Fibroblast of skin of abdomen (primary cell): Measurements from ENCODE around the gene AFP.

Experiments used
- DNase-seq: peaks from one replicate; pipeline ENCODE4 v3.0.0-alpha.2; 2013

The AFP gene

DNA sequence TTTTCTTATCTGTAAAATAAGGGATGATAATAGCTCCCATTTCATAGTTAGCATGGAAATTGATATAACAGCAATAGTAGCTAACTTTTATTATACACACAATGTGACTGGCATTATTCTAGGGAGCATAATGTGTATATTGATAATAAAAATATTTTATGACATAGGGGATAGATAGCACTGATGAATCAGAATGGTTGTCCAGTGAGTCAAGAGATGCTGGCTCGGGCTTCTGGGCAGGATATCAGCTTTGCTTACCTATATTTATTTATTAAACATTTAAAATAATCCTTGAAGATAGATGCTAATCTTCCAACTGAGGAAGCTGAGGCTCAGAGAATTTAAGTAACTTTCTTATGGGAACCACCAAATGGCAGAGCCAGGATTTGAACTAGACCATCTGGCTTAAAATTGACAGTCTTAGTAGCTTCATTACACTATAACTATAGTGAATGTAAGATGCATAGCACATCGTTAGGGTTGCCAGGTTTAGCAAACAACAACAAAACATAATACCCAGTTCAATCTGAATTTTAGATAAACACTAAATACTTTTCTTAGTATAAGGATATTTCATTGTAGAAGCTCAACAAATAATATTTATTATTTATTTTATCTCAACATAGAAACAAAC lies 2.7 kb downstream of the AFP start:
- DNase-seq = no peak

DNA sequence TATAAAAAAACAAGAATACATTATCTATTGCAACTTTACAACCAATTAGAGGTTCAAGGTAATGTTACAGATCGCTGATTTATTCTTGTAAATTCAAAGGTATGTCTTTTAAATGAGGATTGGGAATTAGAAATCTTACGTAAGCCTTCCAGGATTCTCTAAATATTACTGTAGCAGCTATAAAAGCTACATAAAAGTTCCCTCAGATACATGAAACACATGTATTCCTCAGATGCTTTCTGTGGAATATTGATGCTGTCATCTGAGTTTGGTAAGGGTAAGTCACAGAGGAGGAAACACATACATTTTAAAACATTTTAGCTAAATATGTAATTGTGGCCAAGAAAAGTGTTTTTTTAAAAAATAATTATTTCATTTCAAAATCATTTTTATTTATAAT lies 3.4 kb downstream of the AFP start:
- no peak for DNase-seq

DNA sequence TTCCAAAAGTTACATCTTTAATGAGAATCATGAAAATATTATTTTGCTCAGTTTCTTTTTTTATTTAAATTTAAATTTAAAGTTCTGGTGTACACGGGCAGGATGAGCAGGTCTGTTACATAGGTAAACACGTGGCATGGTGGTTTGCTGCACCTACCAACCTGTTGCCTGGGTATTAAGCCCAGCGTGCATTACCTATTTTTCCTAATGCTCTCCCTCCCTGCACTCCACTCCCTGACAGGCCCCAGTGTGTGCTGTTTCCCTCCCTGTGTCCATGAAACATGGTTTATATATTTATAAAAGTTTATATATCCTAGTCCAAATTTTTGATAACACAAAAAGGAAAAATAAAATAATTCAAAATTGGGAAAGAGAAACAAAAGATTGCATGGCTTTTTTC lies 4.0 kb downstream of the AFP start:
- no peak for DNase-seq

- no peak for DNase-seq
These were observed 4.6 kb downstream of the AFP start for GRCh38 chr4:73440653-73441052.

DNA sequence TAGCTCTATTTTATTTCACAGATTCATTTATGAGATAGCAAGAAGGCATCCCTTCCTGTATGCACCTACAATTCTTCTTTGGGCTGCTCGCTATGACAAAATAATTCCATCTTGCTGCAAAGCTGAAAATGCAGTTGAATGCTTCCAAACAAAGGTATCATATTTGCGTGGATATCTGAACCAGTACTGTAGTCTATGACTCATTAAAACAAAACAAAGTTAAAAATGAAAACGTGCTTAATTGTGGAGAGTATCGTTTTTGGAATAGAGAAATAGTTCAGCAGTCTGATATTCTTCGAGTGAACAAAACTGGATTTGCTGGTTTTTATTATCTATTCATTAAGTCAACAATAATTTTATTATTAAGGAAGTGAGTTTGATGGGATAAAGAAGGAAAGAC lies 6.3 kb downstream of the AFP start:
- DNase-seq = no peak

DNA sequence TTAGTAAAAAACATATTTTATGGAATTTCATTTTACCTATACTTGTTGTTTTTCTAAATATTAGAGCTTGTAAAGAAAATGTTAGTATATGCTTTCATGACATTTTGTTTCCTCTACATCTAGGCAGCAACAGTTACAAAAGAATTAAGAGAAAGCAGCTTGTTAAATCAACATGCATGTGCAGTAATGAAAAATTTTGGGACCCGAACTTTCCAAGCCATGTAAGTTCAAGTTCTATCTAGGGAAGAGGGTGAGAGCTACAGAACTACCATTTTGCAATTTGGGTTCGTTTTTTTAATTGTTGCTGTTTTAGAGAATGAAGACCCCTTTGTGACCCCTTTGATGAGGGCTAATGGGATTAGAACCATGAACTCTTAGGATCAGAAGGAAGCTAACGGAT lies 7.2 kb downstream of the AFP start:
- no peak for DNase-seq

DNA sequence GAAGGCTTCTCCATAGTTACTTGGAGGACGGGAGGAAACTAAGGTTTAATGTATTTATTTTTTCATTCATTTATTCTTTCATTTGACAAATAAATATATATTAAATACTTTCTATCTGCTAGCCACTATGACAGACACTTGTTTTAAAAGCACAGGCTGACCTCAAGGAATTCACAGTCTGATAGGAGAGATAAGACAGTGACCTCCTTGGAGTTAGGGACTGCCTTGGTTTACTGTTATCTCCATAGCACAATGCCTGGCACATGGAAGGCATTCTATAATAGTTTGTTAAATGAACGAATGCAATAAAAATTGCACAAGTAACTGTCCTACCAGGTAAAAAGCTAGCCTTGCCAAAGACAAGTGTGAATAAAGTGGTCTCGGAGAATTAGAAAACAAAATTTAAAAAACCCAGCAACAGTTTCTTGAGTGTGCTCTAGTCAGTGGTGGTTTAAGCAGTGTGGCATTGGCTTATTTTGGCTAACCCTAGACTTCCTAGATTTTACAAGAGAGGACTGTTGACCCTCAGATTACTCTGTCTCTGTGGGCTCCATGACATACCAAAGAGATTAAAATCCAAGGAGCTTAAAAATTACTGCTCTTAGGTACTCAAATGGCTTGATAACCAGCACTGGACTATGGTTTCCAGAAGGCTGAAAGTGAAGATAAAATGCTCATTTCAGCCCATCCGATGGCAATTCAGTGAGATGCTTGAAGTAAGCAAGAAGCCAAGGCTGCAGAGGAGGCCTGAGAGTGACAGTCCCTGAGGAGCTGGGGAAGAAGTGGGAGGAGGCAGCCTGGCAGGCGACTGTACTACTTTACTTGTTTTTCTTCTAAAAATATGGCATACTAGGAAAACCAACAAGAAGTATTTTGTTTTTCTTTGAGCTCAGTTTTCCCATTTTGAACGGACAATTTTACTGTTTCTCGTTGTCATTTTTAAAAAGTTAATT lies 9.6 kb downstream of the AFP start:
- DNase-seq = no peak

DNA sequence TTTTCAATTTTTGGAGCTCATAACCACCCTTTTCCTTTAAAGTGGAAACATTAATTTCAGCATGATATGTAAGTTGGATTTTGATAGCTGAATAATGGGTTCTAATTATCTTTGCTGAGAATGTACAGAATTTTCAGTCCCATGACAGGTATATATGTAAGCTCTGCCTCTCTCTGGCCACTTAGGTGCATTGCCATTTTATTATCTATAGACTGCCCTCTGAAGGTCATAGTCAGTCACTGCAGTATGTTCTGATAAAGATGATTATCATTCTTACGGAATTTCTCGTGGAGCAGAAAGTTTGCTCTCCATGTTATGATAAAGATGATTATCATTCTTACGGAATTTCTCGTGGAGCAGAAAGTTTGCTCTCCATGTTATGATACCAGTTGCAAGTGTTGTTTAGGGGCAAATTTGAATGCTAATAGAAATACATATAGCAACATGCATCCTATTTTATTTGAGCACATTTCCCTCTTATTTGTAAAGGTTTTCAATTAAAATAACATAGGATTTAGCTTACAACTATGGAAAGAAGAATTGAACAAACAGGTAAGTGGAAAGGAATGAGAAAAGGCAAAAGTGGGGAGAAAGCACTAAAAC lies 10.4 kb downstream of the AFP start:
- DNase-seq = peak; percentile 39

DNA sequence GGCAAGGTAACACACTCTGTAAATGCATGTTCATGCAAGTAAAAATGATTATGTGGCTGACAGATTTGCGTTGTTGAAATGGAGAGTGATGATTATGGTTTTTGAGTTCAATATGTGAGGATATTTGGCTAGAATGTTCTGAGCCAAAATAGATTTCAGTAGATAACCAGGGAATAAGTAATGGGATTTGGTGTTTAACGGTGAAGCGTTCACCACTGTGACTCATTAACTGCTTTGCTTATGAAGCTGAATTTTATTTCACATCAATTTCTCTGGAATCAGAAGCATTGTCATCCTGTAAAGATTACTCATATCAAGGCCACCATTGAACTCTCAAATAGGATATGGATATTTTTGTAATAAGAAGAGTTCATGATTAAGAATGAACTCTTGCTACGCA lies 11.7 kb downstream of the AFP start:
- DNase-seq = peak; percentile 75

- DNase-seq = no peak
These were observed 12.6 kb downstream of the AFP start for GRCh38 chr4:73448448-73449203.

GRCh38 chr4:73450398-73451004 lies 14.5 kb downstream of the AFP start:
- DNase-seq = peak; percentile 92

- DNase-seq = peak; percentile 26
These were observed 15.4 kb downstream of the AFP start for GRCh38 chr4:73451404-73451803.

GRCh38 chr4:73451981-73452747 lies 16.1 kb downstream of the AFP start:
- DNase-seq = no peak

- DNase-seq = no peak
These were observed 17.1 kb downstream of the AFP start for GRCh38 chr4:73452953-73453700.

GRCh38 chr4:73453701-73454005 lies 17.6 kb downstream of the AFP start:
- no peak for DNase-seq

GRCh38 chr4:73454920-73455319 lies 18.9 kb downstream of the AFP start:
- no peak for DNase-seq

DNA sequence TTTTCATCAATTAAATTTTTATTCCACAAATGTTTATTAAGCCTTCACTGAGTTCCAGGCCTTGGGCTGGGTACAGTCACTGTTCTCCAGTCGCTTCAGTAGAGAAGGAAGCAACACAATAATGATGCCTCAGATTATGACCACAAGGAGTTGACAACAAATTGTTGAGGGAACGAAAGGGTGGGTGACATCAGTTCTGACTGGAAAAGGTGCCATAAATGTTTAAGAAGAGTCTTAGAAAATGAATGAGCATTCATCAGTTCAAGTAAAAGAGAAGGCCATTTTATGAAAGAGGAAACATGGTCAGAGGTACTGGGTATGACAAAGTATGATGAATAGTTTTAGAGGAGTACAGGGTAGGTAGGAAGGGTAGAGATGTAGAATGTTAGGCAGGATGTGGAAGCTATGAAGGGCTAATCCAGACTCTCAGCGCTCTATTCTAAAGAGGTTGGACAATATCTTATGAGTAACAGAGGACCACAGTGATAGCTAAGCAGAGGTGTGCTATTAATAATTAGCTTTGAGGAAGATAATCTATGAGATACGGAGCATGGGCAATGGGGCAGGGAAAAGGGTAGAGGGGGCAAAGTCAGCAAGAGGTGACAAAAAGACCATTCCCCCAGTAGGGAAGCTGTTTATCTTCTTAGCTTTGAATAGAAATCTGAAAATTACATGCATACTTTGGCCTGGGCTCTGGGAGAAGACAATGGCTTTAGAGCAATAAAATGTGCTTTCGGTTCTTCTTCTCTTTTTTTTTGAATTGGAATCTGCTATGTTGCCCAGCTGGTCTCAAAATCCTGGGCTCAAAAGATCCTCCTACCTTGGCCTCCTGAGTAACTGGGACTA lies 20.4 kb downstream of the AFP start:
- no peak for DNase-seq

GRCh38 chr4:73458184-73459047 lies 22.4 kb downstream of the AFP start:
- DNase-seq = no peak

GRCh38 chr4:73459048-73459421 lies 23.0 kb downstream of the AFP start:
- no peak for DNase-seq
